Pancreas (tissue), 10 donors: Measurements from ENCODE around the gene SEC14L6. TPM values are rescaled to one million over a fixed set of nuclear protein-coding genes. Genes with fewer than 3 reads are reported as not detected.

ENCODE experiments used
- ATAC-seq, 4 donors: fragments of 200-7000 bp; cut with Tn5 transposase; one replicate each; pipeline versions ENCODE4 v1.8.0 to v1.9.1; 2020; ENCODE audit warnings: mild to moderate bottlenecking in 4 of 4, moderate library complexity in 4 of 4
- DNase-seq, 6 donors: peaks; one replicate each; pipeline ENCODE4 v3.0.0-alpha.2; 2020
- FAIRE-seq: peaks from 2 replicates; lab custom pipeline; 2012; peaks lifted over from hg19 to GRCh38; lab: Jason Lieb, UNC
- H3K27ac ChIP-seq, 4 donors: fragments of 200-600 bp; sonication (generic); 1 replicate in 3 of 4; 2 replicates in 1 of 4; pipeline versions ENCODE4 v1.5.0 to v1.8.0; 2020
- H3K27me3 ChIP-seq, 4 donors: fragments of 200-600 bp; one replicate each; pipeline ENCODE4 v1.8.0; 2021
- H3K36me3 ChIP-seq, 3 donors: fragments of 200-600 bp; sonication (generic) in 1 of 3; one replicate each; pipeline versions ENCODE4 v1.5.0 to v1.8.0; 2020 to 2021
- H3K4me1 ChIP-seq, 3 donors: fragments of 200-600 bp; one replicate each; pipeline ENCODE4 v1.8.0; 2021
- H3K4me3 ChIP-seq, 4 donors: fragments of 200-600 bp; sonication (generic) in 2 of 4; one replicate each; pipeline versions ENCODE4 v1.5.0 to v1.8.0; 2020 to 2021
- H3K9me3 ChIP-seq, 4 donors: fragments of 200-600 bp; one replicate each; pipeline ENCODE4 v1.8.0; 2021
- WGBS, 2 donors: extraction: QIAGEN DNeasy Blood & Tissue Kit; methylation state at CpG; one replicate each; pipeline ENCODE4 v1.1.7; 2013; 5-methylcytosine and 5-hydroxymethylcytosine counted together
- intact Hi-C, 3 donors: fragments of 100-400 bp; cut with DNase I; formaldehyde crosslinking; loops; one replicate each; pipeline versions ENCODE4 v1.11.1 to v1.14.2; 2022
- polyA plus RNA-seq, 2 donors: library from polyadenylated mRNA; stranded (reverse); fragments of 200-250 nt; gene quantifications; one replicate each; pipeline ENCODE4 v1.2.3, GENCODE V29; 2013
- total RNA-seq, 6 donors: library from RNA; stranded (reverse); fragmentation: NEBNext Ultra II Directional in 4 of 6; extraction: Animal tissue kit (Norgen Biotek cat#: 25700) in 4 of 6; gene quantifications; one replicate each; pipeline versions ENCODE4 v1.2.1 to v1.2.4, GENCODE V29; 2021 to 2023
- TF ChIP-seq, protein P1 (sequence below), 4 donors: fragments of 200-600 bp; sonication (generic) in 3 of 4; IDR thresholded peaks; one replicate each; pipeline versions ENCODE4 v1.5.0 to v1.8.0; 2021; ENCODE audit warnings: antibody characterized with exemption in 4 of 4
- donor health status: healthy with polysubstance abuse.
- donor health status: DM: no; HTN: no; CAD: no; lungs with moderate emphysema.
- donor health status: DM: no; HTN: no; CAD: no.
- donor health status: control.
- donor health status: control.
- donor health status: Bipolar disorder and iron deficiency.
- donor health status: DM: yes; HTN: yes; CAD: no.
- donor health status: DM: no; HTN: no; CAD: no.
- donor health status: DM: no; HTN: no; CAD: no.
- donor health status: DM: yes; HTN: yes; CAD: no.

The SEC14L6 gene
- total and polyA plus RNA-seq, 8 donors, result 0.51 to 6.0 (median 2.9) TPM

DNA sequence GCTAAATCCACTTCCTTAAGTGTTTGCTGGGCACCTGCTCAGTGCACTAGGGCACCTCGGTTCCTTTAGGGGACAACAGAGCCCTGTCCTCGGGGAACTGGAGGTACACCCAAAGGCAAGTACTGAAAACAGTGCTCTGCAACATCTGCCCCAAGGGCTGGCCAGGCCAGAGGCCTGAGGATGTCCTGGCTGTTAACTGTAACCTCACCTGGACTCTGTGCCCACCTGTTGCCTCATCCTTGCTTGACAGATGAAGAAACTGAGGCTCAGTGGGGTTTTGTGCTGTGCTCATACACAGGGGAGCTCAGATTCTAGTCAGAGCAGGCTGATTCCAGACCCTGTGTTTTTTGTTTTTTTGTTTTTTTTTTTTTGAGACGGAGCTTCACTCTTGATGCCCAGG, 43.6 kb downstream of the SEC14L6 start:
- no peak overlapping the region for H3K27ac ChIP-seq
- H3K27me3 ChIP-seq, result peaks cover 0 to 6% (median 0%) of the 10 kb centered on the region in 4 donors
- WGBS, 2 donors, result 64 to 76% methylated on average over 3 of the region's 3 CpGs
- no peaks in the 10 kb centered on the region for H3K36me3 ChIP-seq
- no peaks in the 10 kb centered on the region for H3K9me3 ChIP-seq
- intact Hi-C loops, result no loop called here
- no peaks in the 10 kb centered on the region for H3K4me1 ChIP-seq
- ATAC-seq (no peak), DNase-seq (no peak), FAIRE-seq (no peak)
- TF ChIP-seq, protein P1, sequence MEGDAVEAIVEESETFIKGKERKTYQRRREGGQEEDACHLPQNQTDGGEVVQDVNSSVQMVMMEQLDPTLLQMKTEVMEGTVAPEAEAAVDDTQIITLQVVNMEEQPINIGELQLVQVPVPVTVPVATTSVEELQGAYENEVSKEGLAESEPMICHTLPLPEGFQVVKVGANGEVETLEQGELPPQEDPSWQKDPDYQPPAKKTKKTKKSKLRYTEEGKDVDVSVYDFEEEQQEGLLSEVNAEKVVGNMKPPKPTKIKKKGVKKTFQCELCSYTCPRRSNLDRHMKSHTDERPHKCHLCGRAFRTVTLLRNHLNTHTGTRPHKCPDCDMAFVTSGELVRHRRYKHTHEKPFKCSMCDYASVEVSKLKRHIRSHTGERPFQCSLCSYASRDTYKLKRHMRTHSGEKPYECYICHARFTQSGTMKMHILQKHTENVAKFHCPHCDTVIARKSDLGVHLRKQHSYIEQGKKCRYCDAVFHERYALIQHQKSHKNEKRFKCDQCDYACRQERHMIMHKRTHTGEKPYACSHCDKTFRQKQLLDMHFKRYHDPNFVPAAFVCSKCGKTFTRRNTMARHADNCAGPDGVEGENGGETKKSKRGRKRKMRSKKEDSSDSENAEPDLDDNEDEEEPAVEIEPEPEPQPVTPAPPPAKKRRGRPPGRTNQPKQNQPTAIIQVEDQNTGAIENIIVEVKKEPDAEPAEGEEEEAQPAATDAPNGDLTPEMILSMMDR (IDR thresholded peaks at IDR 0.05), result no peak
- no peak overlapping the region for H3K4me3 ChIP-seq

DNA sequence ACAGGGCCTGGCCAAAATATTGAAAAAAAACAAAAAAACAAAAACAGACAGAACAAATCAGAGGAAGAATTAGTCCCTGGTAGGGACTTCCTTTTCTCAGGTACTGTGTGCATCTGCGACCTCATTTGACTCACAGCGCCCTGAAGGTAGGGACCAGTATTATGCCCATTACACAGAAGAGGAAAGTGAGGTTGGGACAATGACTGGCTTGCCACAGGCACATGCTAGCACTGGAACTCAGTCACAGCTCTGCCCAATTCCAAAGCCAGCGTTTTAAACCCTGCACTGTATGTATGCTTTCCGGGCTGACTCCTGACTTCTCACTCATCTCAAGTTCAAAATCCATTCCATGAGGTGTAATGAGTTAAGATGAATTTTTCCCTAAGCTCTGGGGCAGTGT, 44.4 kb downstream of the SEC14L6 start:
- H3K27me3 ChIP-seq, result peaks cover 0 to 6% (median 0%) of the 10 kb centered on the region in 4 donors
- no peaks in the 10 kb centered on the region for H3K4me1 ChIP-seq
- no peaks in the 10 kb centered on the region for H3K36me3 ChIP-seq
- 69 to 83% methylated on average over 4 of the region's 4 CpGs for WGBS, 2 donors
- DNase-seq (no peak), ATAC-seq (no peak), FAIRE-seq (no peak)
- H3K4me3 ChIP-seq, result no peak overlapping the region
- H3K9me3 ChIP-seq, result no peaks in the 10 kb centered on the region
- TF ChIP-seq, protein P1 (IDR thresholded peaks at IDR 0.05), result no peak
- intact Hi-C loops, result no loop called here
- no peak overlapping the region for H3K27ac ChIP-seq

- TF ChIP-seq, protein P1 (IDR thresholded peaks at IDR 0.05), result no peak
- no peaks in the 10 kb centered on the region for H3K9me3 ChIP-seq
- no peaks in the 10 kb centered on the region for H3K4me1 ChIP-seq
- ATAC-seq (no peak), FAIRE-seq (no peak), DNase-seq (no peak)
- H3K27me3 ChIP-seq, result peaks cover 0 to 5% (median 0%) of the 10 kb centered on the region in 4 donors
- 70 to 80% methylated on average over 6 of the region's 6 CpGs for WGBS, 2 donors
- no peak overlapping the region for H3K27ac ChIP-seq
- no peak overlapping the region for H3K4me3 ChIP-seq
- H3K36me3 ChIP-seq, result no peaks in the 10 kb centered on the region
- intact Hi-C loops, result no loop called here
Observed at GRCh38 chr22:30500628-30501027, 45.9 kb downstream of the SEC14L6 start.

DNA sequence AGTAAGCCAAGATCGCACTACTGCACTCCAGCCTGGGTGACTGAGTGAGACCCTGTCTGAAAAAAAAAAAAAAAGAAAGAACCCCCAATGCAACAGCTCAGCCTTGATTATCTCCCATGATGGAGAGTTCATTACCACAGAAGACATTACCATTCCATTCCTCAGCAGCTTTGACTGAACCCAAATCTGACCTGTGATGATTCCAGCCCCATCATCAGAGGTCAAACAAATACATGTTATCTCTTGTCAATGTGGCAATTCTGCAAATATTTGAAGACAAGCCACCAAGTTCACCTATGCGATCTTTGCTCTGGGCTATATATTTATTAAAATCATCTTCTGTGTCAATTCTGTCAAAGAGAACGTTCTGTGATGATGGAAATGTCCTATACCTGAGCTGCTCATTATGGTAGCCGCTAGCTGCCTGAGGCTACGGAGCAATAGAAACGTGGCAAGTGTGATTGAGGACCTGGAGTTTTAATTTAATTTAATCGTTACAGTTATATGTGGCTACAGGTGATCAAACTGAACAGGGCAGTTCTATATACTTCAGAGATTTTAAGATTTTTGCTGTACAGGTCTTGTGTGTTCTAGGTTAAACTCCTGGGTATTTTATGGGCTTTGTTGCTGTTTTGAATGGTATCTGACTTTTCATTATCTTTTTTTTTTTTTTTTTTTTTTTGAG, 48.9 kb downstream of the SEC14L6 start:
- TF ChIP-seq, protein P1 (IDR thresholded peaks at IDR 0.05), result no peak

GRCh38 chr22:30495041-30495784, 51.3 kb downstream of the SEC14L6 start:
- TF ChIP-seq, protein P1 (IDR thresholded peaks at IDR 0.05), result no peak
- no peak overlapping the region for H3K4me3 ChIP-seq
- no peak for FAIRE-seq
- H3K9me3 ChIP-seq, result no peaks in the 10 kb centered on the region
- H3K27ac ChIP-seq, result no peak overlapping the region
- no peak for ATAC-seq
- H3K4me1 ChIP-seq, result no peaks in the 10 kb centered on the region
- intact Hi-C loops, result no loop called here
- no peaks in the 10 kb centered on the region for H3K27me3 ChIP-seq
- WGBS, 2 donors, result 71 to 74% methylated on average over 14 of the region's 14 CpGs
- DNase-seq, result no peak
- H3K36me3 ChIP-seq, result no peaks in the 10 kb centered on the region

More for the DNA sequence above, 48.9 kb downstream of the SEC14L6 start:
- FAIRE-seq (no peak), ATAC-seq (no peak), DNase-seq (no peak)
- intact Hi-C loops, result no loop called here
- 59% methylated on average over 7 of the region's 7 CpGs for WGBS, 2 donors
- Histone ChIP-seq H3K9me3 (no peaks in the 10 kb centered on the region), H3K4me3 (no peak overlapping the region), H3K27me3 (no peaks in the 10 kb centered on the region), H3K36me3 (no peaks in the 10 kb centered on the region), H3K27ac (no peak overlapping the region), H3K4me1 (no peaks in the 10 kb centered on the region)
